Measurements from ENCODE around the gene UBR1. TPM values are rescaled to one million over a fixed set of nuclear protein-coding genes. Genes with fewer than 3 reads are reported as not detected.

The UBR1 gene
- total RNA-seq, 1 experiment from 2014 or later, result 17.9 TPM

GRCh38 chr15:43082509-43082908 is 23.3 kb downstream of the UBR1 start:
- CTCF ChIA-PET, result interaction anchor here (0.6 kb wide), 1 partner anchor 57 kb away, joined by 3 read pairs; no protein-coding TSS in a partner anchor
- no TSS peak for BruUV-seq (replicated peaks)
- H3K27me3 ChIP-seq (ENCODE audit: insufficient read depth, low read length), result no peaks in the 10 kb centered on the region
- RAD21 ChIA-PET (ENCODE audit: low non-redundant PET in 1 of 2, low total read pairs in 2 of 2, uncharacterized antibody in 2 of 2, unreplicated experiment in 2 of 2), result no interaction called here
- TF ChIP-seq ATF3 (IDR thresholded peaks at IDR 0.05), result no peak
- TF ChIP-seq JUND (IDR thresholded peaks at IDR 0.05), result no peak
- TF ChIP-seq RAD21 (IDR thresholded peaks at IDR 0.05; ENCODE audit: low read depth), result no peak
- TF ChIP-seq POLR2A (IDR thresholded peaks at IDR 0.05; ENCODE audit: borderline replicate concordance, extremely low read depth, insufficient read depth, insufficient read length), result no peak
- TF ChIP-seq CBX3 (IDR thresholded peaks at IDR 0.05; ENCODE audit: low read depth), result no peak
- no peak for TF ChIP-seq ZFX (IDR thresholded peaks at IDR 0.05)
- TF ChIP-seq POLR2AphosphoS5 (IDR thresholded peaks at IDR 0.05; ENCODE audit: low read depth, low read length), result no peak
- no peak for TF ChIP-seq ELF1 (IDR thresholded peaks at IDR 0.05; ENCODE audit: borderline replicate concordance, low read depth)
- no peak for TF ChIP-seq EZH2phosphoT487 (IDR thresholded peaks at IDR 0.05; ENCODE audit: borderline replicate concordance)
- no peak for TF ChIP-seq TCF7L2 (IDR thresholded peaks at IDR 0.05; ENCODE audit: borderline replicate concordance, extremely low read depth, insufficient read depth, insufficient read length)
- TF ChIP-seq SP1 (IDR thresholded peaks at IDR 0.05; ENCODE audit: low read depth), result no peak
- TF ChIP-seq FOSL1 (IDR thresholded peaks at IDR 0.05; ENCODE audit: low read depth), result no peak
- TF ChIP-seq MAX (IDR thresholded peaks at IDR 0.05), result no peak
- TF ChIP-seq ZNF274 (IDR thresholded peaks at IDR 0.05; ENCODE audit: low read depth, low read length), result no peak
- ATAC-seq (no peak), DNase-seq (ENCODE audit: low read depth, low spot score) (no peak)
- H3K79me2 ChIP-seq (ENCODE audit: insufficient read depth, low read length), result peaks cover 7% of the 10 kb centered on the region
- no peak overlapping the region for H3K27ac ChIP-seq (ENCODE audit: low read depth, low read length)
- no peaks in the 10 kb centered on the region for H3K9me3 ChIP-seq (ENCODE audit: control insufficient read depth in 1 of 2, insufficient read depth in 1 of 2, low read depth in 1 of 2, low read length in 2 of 2)
- no peaks in the 10 kb centered on the region for H3K4me1 ChIP-seq (ENCODE audit: control insufficient read depth in 1 of 2, insufficient read depth in 2 of 2, low read length in 2 of 2)
- intact Hi-C loops (cut with micrococcal nuclease), result no loop called here
- H4K20me1 ChIP-seq (ENCODE audit: insufficient read depth), result no peaks in the 10 kb centered on the region
- H3K9ac ChIP-seq (ENCODE audit: low read length), result no peak overlapping the region
- no peaks in the 10 kb centered on the region for H3K9me2 ChIP-seq (ENCODE audit: insufficient read depth)
- H3K36me3 ChIP-seq (ENCODE audit: control insufficient read depth in 1 of 2, insufficient read depth in 2 of 2, low read length in 2 of 2), result peaks cover 10 to 18% of the 10 kb centered on the region in 2 experiments; a peak in 3 of 4 replicates
- H3K4me2 ChIP-seq (ENCODE audit: low read length), result no peak overlapping the region
- H2AFZ ChIP-seq (ENCODE audit: low read depth, low read length, poor library complexity, severe bottlenecking), result no peak overlapping the region
- no peak overlapping the region for H3K4me3 ChIP-seq (replicated peaks in 1 of 2; ENCODE audit: low read depth in 1 of 2, low read length in 2 of 2)
- POLR2A ChIA-PET, result no interaction called here

Data from HCT116 (cell line).